GM18505 (cell line): Measurements from ENCODE around the gene TXNRD2.
A peak's percentile ranks its signal among the peaks of the same experiment; 100 is the strongest.

Experiments used
- ATAC-seq: cut with Tn5 transposase; IDR thresholded peaks from one replicate; pipeline ENCODE4 v1.9.1; 2021; ENCODE audit not compliant: unreplicated experiment
- POLR2A ChIP-seq: IDR thresholded peaks from 4 replicates; pipeline ENCODE4 v1.6.1; 2011; ENCODE audit warnings: borderline replicate concordance; ENCODE audit not compliant: insufficient read depth, insufficient read length; ENCODE audit errors: extremely low read depth

TXNRD2 gene

DNA sequence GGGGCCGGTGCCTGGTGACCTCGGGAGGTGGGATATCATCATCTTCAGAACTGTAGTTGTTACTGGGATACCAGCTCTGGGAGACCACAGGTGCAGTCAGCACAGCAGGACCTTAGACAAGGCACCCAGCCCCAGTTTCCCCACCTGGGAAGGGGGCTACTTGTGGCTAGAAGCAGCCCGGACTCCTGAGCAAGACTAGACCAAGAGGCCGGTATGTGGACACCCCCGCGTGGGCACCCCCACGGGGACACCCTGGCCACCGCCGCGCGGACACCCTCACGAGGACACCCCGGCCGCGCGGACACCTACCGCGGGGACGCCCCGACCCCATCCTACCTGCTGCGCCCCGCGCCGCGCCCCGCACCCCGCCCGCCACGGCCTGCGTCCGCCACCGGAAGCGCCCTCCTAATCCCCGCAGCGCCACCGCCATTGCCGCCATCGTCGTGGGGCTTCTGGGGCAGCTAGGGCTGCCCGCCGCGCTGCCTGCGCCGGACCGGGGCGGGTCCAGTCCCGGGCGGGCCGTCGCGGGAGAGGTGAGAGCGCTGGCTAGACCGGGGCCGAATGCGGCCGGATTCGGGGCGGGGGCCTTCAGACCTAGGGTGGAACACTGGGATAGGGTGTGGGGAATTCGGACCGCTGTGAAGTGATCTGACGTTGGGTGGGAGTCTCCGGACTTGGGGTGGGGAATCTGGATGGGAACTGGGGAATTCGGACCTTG lies at the start of gene TXNRD2, which contains the start of gene COMT:
TXNRD2 (minus strand) TSS at position 454 of the 718 bp plus-strand sequence; CDS start at position 439, 15 bp downstream.
COMT (plus strand) TSS at position 408 of the 718 bp plus-strand sequence. CDS start 20,755 bp downstream, outside the sequence.
- TF ChIP-seq POLR2A: peak; percentile 88
- no peak for ATAC-seq

GRCh38 chr22:19991395-19991644 lies 49.7 kb upstream of the TXNRD2 start:
- no peak for TF ChIP-seq POLR2A
- no peak for ATAC-seq

GRCh38 chr22:19990609-19991394 lies 49.2 kb upstream of the TXNRD2 start:
- no peak for TF ChIP-seq POLR2A
- no peak for ATAC-seq

DNA sequence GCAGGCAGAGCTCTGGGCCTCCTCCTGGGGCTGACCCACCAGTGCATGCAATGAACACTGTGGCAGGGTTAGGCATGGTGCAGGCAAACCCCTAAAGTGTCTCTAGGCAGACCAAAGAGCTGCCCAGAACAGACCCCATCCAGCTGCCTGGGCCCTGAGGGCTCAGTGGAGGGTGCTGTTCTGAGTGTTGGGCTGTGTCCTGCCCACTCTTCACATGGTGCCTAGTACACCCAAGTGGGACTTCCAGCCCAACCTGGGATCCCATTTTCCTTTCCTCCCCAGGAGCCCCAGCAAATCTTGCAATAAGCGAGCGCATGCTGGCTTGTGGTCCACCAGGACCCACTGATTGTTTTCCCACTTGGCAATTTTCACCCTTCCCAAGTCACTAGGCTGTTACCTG lies 48.6 kb upstream of the TXNRD2 start:
- ATAC-seq: no peak
- no peak for TF ChIP-seq POLR2A

DNA sequence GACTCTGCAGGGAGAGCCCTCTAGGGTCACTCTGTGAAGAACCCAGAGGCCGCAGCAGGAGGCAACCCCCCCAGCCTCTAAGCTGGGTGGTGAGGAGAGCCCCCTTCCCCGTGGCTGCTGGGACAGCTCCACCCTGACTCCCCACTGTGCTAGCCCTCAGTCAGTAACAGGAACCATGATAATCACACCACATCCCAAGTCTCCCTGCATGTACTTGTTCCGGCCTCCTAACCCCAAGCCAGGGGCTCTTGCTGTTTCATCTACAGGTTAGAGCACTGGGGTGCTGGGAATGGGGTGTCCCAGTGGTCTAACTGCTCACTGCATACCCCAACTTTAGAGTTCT lies 48.1 kb upstream of the TXNRD2 start:
- no peak for TF ChIP-seq POLR2A
- no peak for ATAC-seq

GRCh38 chr22:19988965-19989724 lies 47.5 kb upstream of the TXNRD2 start:
- ATAC-seq: no peak
- TF ChIP-seq POLR2A: no peak

GRCh38 chr22:19988331-19988808 lies 46.8 kb upstream of the TXNRD2 start:
- TF ChIP-seq POLR2A: no peak
- no peak for ATAC-seq

DNA sequence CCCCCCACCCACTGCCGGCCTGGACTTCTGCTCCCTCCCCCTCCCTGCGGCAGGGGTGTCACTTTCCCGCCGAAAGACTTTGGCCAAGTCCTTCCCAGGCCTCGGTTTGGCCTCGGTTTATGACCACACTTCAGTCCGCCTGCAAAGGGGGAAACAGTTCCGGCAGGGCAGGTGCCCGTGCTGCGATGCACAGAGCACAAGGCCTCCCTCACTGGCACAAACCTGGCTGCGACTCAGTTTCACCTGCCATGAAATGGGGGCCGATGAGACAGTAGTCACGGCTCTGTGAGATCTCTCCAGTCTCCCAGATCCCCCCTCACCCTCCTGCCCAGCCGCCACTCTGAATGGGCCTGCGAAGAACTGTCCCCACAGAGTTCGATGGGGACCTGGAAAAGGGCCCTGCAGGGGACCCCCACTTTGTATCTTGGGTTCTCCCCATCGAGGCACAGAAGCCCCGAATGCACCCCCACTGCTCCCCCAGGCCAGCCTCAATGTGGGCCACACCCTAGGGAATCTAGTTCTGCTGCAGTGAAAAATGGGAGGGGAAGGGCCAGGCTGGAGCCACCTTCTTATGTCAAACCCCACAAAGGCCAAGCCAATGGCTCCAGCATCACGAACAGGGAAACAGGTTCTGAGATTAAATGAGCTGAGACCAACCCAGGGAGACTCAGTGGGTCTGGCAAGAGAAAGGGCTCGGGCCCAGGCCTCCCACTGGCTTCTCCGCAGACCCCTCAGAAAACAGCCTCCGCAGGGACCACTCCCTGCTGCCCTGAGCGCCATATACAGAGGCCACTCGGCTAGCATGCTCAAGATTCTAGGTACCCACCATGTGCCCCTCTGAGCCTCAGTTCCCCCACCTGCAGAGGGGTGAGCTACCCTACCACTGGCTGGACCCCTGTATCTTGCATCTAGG lies 46.0 kb upstream of the TXNRD2 start:
- TF ChIP-seq POLR2A: no peak
- no peak for ATAC-seq

- ATAC-seq: peak; percentile 60
- no peak for TF ChIP-seq POLR2A
These were observed 45.1 kb upstream of the TXNRD2 start for GRCh38 chr22:19986410-19987341.

DNA sequence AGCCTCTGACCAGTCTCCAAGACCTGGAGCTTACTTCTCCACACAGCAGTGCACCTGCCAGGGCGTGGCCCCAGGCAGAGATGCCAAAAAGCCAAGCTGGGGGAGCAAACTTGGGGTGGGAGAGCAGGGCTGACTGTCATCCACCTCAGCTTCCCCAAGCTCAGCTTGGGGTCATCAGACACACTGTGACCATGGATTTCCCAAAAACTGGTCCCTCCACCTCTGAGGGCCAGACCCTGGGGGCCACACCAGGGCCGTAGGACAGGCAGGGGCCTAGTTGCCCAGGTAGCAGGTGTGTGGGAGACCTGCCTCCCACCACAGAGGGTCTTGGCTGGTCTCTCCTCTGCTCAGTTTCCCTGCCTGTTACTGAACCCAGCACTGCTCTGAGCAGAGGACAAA lies 44.4 kb upstream of the TXNRD2 start:
- TF ChIP-seq POLR2A: no peak
- no peak for ATAC-seq

GRCh38 chr22:19984851-19985811 lies 43.5 kb upstream of the TXNRD2 start:
- no peak for ATAC-seq
- TF ChIP-seq POLR2A: no peak

DNA sequence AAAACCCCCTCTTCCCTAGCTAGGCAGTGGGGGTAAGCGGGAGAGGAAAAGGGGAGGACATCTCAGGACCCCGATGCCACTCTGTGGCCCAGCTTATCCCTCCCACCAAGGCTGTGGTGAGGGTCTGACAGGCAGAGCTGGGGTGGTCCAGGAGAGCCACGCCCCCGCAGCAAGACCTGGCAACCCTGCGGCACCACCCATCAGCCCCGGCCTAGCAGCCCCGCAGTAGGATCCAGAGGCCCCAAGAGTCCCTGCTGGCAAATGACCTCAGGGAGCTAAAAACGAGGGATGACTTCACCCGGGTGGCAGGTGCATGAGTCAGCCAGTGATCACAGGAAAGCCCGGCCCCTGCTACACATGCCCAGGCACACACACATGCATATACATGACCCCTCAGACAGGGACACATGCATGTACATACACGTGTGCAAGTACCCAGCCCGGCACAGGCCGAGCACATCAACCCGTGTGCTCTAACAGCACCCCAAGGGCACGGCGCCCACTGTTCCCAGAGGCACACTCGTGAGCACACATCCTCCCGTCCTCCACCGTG lies 42.7 kb upstream of the TXNRD2 start:
- TF ChIP-seq POLR2A: no peak
- ATAC-seq: no peak
